OCI-M2 (cell line): ENCODE measurements around the gene ADAMTSL1.

ENCODE experiments used
- DNase-seq: peaks from one replicate; lab custom pipeline; 2025; ENCODE audit not compliant: unreplicated experiment; lab: John Stamatoyannopoulos, UW

Gene ADAMTSL1

GRCh38 chr9:18548456-18548855 lies 74.5 kb downstream of the ADAMTSL1 start:
- DNase-seq = no peak

DNA sequence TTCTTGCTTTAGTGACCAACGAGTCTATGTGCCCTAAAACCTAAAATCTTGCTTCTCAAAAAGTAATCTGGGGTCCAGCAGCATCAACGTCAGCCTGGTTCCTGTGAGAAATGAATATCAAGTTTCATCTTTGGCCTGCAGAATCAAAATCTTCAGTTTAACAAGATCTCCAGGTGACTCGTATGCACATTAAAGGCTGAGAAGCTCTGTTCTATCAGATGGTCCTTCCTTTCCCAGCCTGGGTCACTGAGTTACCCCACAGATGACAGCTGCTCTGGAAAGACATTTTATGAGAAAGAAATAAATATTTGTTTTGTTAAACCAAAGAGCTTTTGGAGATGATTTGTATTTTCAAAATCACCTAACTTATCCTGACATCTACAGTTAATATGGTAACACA lies 75.8 kb downstream of the ADAMTSL1 start:
- no peak for DNase-seq

GRCh38 chr9:18550286-18550685 lies 76.3 kb downstream of the ADAMTSL1 start:
- DNase-seq = no peak

DNA sequence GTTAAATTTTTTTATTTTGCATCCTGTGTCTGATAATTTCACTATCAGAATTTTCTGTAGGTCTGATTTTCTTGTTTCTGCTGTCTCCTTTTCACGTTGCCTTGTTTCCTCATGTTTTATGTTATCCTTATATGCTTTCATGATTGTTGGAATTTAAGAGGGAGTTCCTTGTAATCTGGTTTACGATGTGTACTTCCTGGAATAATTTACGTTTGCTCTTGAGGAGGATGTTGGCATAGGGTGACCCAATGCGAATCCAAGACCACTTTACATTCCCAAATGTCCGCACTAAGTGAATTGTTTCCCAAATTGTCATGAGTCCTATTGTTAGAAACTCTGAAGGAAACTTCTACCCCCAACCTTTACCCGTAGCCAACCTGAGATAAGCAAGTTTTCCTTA lies 80.3 kb downstream of the ADAMTSL1 start:
- no peak for DNase-seq

DNA sequence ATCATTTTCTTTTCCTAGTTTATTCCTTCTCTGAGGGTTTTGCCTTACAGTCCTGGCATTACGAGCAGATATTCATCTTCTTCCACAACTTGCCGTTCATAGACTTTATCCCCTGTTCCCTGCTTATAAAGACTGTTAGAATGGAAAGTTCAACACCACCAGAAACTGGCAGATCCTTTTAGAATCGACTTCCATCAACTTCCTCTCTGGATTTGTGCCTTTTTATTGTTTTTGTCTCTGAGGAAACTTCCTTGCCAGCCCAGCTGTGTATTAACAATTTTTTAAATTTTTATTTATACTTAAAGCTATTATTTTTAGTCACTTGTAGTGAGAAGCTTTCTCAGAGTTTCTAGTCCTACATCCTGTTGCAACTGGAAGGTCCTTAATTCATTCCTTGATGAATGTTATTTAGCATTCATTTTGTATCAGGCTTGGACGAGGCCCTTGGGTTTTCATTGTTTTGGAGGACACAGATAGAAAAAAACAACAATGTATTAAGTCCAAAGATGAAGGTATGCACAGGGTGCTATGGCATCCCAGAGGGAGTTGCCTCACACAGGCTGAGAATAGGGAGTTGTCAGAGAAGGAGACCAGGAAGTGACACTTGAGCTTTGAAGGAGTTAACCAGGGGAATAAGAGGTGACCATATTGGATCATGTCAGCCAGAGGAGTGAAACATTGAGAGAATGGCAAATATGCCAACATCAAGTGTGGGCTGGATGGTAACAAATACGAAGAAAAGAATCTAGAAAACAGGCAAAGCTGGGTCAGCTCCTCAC lies 81.3 kb downstream of the ADAMTSL1 start:
- no peak for DNase-seq

DNA sequence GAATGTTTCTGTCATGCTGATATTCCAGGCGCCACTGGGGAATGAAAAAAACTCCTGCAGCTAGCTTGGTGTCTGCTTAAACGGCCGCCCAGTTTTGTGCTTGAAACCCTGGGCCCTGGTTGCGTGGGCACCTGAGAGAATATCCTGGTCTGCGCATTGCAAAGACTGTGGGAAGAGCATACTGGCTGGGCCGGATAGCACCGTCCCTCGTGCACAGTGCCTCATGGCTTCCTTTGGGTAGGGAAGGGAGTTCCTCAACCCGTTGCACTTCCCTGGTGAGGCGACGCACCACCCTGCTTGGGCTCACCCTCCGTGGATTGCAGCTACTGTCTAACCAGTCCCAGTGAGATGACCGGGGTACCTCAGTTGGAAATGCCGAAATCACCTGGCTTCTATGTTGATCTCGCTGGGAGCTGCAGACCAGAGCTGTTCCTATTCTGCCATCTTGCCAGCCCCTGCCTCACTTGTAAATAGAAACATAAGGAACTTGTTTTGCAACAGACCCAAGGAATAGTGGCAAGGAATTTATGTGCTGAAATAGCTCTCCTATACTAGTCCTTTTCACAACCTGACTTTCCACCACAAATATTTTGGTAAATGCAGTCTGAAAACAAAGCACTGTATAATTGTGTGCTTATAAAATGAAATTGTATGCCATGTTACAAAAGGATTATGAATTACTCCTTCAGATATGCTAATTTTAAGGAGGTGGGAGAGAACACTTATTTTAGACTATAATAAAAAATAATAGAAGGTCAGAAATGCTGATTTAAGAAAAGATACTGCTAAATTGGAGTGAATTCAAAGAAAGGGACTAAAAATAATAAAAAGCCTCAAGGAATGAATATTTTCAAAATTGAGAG lies 90.3 kb downstream of the ADAMTSL1 start:
- no peak for DNase-seq

DNA sequence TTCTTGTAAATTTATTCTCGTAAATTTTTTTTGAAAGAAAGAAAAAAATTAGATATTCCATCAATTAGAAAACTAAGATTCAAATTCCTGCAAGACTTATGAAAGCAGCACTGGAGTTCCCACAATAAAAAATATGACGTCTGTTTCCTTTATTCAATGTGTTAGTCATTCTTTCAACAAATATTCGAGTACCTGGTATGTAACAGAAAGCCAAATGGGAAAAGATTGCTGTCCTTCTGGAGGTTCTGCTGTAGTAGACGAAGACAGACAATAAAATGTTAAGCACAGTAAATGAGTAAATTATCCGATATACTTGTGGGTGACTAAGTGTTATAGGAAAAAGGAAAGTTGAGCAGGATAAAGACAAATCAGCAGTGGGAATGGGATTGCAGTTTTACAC lies 92.2 kb downstream of the ADAMTSL1 start:
- DNase-seq = no peak

DNA sequence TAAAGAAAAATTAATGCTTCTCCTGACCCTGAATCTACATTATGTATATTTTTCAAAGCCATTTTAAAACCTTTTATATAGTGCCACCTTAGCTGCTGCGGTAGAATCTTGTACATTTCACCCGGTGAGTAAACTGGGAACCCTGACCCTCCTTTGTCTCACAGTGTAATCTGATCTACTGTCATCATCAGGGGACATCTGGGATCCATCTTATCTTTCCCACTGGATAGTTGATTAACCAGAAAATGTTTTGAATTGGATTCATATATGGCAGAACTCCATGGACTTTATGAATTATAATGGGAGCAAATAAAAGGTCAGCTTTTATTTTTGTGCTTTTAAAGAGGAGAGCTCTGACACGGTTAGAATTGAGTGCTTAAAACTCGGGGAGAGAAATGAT lies 95.0 kb downstream of the ADAMTSL1 start:
- no peak for DNase-seq

GRCh38 chr9:18569941-18570630 lies 96.1 kb downstream of the ADAMTSL1 start:
- no peak for DNase-seq

DNA sequence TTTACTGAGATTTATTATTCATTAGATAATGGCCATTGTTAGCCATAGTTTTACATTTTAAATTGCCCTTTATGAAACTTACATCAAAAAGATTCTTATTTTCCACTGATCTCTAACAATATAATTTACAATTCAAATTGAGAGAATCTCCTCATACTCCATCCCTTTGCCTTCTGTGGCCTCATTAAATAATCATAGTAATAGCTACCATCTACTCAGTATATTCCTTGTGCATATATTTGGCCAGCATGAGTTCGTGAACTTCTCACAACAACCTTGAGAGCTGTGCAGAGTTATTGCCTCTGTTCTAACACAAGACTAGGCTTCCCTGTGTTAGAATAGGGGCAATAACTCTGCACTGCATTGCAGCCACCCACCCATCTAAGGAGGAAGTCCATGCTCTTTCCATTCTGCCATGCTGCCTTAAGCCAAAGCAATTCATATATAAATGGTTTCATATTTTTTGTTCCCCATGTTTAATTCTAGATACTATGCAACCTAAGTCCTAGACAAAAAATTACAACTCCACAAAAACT lies 99.1 kb downstream of the ADAMTSL1 start:
- no peak for DNase-seq

DNA sequence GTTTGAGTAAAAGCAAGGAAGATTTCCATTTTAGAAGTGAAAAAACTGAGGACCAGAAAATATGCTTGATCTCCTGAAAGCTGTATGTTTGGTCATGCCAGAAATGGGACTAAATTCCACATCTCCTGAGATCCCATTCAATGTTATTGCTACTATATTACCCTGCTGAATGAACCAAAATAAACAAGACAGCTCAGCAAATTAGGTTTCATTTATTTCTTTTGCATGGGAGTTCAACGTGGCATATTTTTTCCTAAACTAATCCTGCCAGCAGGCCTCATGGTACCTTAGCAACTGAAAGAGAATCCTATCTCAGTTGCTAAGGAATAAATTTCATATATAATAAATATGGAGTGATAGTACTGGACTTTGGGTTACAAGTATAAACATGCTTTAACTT lies 101.7 kb downstream of the ADAMTSL1 start:
- DNase-seq = no peak

DNA sequence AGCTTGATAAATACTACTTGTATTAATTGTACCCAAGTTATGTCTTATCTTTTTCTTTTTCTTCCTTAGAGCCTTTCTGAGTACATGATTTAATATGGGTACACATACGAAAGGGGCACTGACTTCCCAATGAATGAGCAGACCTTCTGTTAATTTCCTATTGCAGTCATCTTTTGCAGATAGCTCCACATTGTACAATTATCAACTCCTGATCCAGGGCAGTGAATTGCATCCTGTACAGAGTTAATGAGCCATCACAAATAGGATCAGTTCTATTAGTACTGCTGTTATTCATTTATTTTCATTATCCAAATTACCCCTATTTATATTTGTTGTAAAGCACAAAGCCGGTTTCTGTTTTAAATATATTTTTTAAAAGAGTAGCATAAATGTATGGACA lies 105.6 kb downstream of the ADAMTSL1 start:
- DNase-seq = no peak

DNA sequence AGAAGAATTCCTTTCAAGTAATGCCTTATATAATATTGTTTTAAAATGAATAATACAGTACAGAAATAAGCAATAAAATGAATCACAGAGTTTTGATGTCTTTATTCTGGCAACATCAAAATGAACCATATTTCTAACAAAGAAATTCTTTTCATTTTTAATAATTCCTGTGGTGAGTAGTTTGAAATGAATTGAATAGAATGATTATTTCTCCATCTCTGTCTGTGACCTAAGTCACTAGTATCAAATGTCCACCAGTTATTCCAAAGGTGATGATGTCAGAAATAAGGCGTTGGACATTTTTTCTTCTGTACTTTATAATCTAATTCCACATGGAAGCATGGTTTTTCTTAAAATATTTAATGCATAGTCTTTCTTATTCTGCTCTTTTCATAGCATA lies 106.2 kb downstream of the ADAMTSL1 start:
- no peak for DNase-seq

GRCh38 chr9:18585996-18586395 lies 112.0 kb downstream of the ADAMTSL1 start:
- DNase-seq = no peak

DNA sequence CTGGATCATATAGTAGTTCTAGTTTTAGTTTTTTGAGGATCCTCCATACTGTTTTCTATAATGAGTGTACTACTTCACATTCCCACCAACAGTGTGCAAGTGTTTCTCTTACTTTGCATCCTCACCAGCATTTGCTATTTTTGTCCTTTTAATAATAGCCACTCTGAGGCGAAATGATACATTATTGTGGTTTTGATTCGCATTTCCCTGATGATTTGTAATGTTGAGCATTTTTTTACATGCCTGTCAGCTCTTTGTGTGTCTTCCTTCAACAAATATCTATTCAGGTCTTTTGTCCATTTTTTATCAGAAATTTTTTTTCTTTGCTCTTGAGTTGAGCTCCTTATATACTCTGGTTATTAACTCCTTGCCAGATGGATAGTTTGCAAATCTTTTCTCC lies 114.0 kb downstream of the ADAMTSL1 start:
- no peak for DNase-seq

DNA sequence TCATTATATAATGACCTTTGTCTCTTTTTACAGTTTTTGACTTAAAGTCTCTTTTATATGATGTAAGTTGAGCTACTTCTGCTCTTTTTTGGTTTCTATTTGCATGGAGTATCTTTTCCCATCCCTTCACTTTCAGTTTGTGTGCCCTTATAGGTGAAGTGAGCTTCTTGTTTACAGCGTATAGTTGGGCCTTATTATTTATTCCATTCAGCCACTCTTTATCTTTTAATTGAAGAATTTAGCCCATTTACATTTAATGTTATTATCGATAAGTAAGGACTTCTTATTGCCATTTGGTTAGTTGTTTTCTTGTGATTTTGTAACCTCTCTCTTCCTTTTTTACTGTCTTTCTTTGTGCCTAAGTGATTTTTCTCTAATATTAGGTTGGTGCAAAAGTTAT lies 117.3 kb downstream of the ADAMTSL1 start:
- no peak for DNase-seq

- no peak for DNase-seq
Measured at GRCh38 chr9:18594837-18595236, 120.9 kb downstream of the ADAMTSL1 start.

GRCh38 chr9:18595597-18595996 lies 121.6 kb downstream of the ADAMTSL1 start:
- no peak for DNase-seq

- DNase-seq = no peak
Measured at GRCh38 chr9:18596920-18597319, 123.0 kb downstream of the ADAMTSL1 start.

GRCh38 chr9:18598969-18599368 lies 125.0 kb downstream of the ADAMTSL1 start:
- no peak for DNase-seq

- DNase-seq = no peak
Measured at GRCh38 chr9:18601026-18601425, 127.1 kb downstream of the ADAMTSL1 start.
